GM21529 (cell line): Measurements from ENCODE around the gene NFYC.
A peak's percentile ranks its signal among the peaks of the same experiment; 100 is the strongest.

Experiments
- ATAC-seq: cut with Tn5 transposase; IDR thresholded peaks from one replicate; pipeline ENCODE4 v1.9.1; 2021; ENCODE audit not compliant: unreplicated experiment

The NFYC gene

DNA sequence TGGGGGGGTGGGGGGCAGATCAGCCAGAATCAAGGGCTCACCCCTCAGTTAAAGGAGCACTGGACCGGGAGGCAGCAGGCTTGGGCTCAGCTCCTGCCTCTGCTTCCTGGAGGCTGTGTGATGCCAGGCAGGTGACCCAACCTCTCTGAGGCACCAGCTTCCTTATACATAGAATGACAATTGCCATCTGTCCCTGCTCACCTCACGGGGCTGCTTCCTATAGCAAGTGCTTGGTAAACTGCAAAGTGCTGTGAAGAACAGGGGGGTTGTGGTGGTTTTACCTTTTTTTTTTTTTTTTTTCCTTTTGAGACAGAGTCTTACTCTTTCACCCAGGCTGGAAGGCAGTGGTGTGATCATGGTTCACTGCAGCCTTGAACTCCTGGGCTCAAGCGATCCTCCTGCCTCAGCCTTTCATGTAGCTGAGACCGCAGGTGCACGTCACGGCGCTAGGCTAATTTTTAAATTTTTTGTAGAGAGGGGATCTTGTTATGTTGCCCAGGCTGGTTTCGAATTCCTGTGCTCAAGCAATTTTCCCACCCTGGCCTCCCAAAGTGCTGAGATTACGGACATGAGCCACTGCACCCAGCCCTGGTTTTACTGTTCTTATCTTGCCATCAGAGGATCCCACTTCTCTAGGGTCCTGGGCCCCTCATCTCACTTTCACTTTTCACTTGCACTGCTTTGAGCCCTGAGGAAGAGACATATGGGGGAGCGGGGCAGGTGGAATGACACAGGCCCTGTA lies 103.6 kb downstream of the NFYC start:
- no peak for ATAC-seq

DNA sequence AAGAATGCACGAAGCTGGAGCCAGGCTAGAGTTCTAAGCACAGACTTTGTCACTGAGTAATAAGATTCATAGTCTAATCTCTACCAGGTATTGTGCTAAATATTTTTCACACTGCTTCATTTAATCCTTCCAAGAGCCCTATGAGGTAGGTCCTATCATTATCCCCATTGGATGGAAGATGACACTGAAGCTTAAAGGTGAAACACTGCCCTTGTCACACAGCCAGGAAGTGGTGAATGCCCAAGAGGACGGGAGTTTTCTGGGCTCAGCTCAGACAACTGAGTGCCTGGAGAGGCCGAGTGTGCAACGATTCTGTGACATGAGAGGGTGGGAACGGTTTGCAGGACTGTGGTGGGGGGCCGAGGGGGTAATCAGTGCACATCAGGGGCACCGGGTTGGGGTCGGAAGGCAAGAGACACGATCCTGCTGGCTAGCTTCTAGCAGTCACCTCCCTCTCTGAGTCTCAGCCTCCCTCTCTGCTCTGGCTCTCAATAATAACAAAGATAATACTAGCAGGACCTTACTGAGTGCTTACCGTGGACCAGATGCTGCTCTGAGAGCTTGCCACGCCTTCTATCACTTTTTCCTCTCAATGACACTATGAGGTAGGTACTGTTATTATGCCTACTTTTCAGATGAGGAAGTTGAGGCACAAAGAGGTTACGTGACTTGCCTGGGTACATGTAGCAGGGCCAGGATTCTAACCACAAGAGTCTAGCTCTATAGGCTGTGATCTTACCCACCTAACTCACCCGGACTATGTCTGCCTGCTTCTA lies 104.5 kb downstream of the NFYC start:
- ATAC-seq: no peak

GRCh38 chr1:40796939-40797667 lies 105.6 kb downstream of the NFYC start:
- ATAC-seq: no peak

DNA sequence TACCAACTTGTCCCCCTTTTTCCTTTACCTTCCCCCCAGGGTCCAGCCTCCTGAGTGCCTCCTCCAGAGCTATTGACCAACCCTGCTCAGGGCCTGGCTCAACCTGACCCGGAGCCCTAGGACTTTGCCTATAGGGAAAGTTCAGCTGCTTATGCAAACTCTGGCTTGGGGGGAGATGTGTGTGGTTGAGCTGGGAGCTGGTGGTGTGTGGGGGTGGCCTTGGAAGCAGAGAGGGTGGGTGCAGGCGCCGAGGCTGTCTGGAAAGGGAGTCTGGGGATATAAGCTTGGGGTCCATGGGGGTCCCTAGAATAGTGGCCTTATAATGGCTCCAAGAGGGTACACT lies 106.1 kb downstream of the NFYC start:
- no peak for ATAC-seq

- no peak for ATAC-seq
These were observed 107.1 kb downstream of the NFYC start for GRCh38 chr1:40798366-40799281.

- no peak for ATAC-seq
These were observed 107.9 kb downstream of the NFYC start for GRCh38 chr1:40799351-40799867.

DNA sequence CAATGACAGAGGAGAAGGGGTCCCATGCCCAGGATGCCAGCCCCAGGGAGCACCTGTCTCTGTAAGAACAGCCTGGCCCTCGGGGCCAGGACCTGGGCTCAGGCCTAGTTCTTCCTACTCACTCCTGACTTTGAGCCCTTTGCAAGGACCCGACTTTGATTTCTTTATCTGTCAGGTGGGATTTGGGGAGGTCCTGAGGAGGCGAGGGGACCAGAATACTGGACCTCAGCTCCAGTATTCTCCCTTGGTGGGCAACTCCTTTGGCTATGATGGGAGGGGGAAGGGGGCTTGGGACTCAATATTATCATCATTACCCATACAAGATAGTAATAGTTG lies 110.2 kb downstream of the NFYC start:
- ATAC-seq: no peak

GRCh38 chr1:40802078-40802741 lies 110.7 kb downstream of the NFYC start:
- ATAC-seq: peak; percentile 74

DNA sequence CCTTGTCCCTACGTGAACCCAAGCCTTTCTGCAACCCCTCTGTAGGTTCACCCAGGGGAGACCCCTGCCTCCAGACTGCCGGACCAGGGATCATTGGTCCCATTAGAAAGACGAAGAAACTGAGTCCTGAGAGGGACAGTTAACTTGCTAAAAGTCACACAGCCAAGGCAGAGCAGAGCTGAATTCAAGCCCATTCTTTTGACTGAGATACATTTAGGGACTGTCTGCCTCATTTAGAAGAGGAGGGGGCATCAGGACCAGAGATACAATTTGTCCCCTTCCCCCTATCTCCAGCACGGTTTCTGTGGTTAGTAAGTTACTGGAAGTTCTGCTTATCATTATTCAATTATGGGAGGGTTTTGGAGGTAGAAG lies 111.2 kb downstream of the NFYC start:
- ATAC-seq: peak; percentile 4

DNA sequence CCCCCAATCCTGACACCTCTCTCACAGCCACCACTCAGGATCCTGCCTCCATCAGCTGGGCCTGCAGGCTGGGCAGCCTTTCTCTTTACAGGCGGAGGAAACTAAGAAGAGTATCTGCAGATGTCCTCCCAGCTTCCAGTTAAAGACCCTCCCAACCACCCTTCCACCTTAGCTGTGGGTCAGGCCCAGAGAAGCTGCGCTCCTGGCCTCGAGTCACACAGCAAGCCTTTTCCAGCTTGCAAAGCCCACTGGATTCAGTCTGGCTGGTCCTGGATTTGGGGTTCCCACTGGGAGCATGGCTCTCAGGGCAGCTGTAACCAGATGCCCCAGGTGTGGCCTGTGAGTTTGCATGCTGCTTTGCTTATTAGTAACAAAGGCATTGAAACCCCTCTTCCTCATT lies 111.9 kb downstream of the NFYC start:
- no peak for ATAC-seq

DNA sequence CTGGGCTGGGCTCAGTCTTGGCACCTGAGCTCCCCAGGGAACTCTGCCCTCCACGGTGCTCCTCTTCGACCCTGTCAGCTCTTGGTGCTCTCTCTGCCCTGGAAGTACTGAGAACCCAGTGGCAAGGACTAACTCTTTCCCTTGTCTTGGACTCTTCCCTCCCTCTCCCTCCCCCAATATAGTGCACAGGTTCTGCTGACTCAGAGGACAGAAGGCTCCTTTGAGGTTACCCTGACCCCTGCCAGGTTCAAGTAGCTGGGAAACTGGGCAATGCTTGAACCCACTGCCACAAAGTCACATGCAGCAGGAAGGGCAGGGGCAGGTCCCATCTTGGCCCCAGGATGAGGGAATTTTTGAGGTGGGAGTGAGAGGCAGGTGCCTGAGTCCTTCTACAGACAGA lies 112.4 kb downstream of the NFYC start:
- no peak for ATAC-seq

DNA sequence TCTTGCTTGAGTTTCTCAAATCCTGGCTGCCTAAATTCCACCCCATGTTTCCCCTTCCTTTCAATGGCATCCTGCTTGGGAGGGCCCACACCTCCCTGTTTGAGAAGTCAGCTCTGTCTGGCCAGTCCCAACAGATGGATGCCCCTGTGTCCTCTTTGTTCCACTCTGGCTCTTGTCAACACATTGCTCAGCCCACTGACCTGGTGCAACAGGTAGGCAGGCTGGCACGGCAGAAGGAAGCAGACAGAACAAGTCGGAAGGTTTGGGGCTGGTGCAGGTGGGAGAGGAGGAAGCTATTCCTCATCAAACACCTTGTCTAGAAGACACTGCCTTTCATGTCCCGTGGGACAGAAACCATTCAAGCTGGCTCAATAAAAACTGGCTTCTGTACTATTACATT lies 114.7 kb downstream of the NFYC start:
- no peak for ATAC-seq

- ATAC-seq: no peak
These were observed 115.5 kb downstream of the NFYC start for GRCh38 chr1:40806731-40807695.

GRCh38 chr1:40808002-40808401 lies 116.5 kb downstream of the NFYC start:
- no peak for ATAC-seq

DNA sequence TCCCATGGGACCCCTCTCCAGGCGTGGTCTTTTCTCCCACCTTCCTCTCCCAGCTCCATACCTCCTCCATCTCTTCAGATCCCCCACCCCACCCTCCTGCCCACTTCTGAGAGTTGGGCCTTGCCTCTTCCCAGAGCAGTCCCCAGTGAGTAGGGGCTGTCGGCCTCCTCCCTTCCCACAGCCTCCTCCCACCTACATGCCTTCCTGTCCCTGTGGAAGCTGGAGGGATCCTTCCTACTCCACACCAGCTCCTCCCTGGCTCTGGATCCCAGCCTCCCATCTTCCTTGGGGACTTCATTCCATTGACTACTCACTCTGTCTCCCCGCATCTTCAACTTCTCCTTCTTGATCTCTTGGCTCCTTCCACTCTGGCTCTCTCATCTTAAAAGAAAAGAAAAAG lies 116.9 kb downstream of the NFYC start:
- ATAC-seq: no peak

GRCh38 chr1:40808909-40809308 lies 117.4 kb downstream of the NFYC start:
- no peak for ATAC-seq

GRCh38 chr1:40810927-40811326 lies 119.4 kb downstream of the NFYC start:
- ATAC-seq: no peak

- ATAC-seq: no peak
These were observed 123.9 kb downstream of the NFYC start for GRCh38 chr1:40815420-40815819.

DNA sequence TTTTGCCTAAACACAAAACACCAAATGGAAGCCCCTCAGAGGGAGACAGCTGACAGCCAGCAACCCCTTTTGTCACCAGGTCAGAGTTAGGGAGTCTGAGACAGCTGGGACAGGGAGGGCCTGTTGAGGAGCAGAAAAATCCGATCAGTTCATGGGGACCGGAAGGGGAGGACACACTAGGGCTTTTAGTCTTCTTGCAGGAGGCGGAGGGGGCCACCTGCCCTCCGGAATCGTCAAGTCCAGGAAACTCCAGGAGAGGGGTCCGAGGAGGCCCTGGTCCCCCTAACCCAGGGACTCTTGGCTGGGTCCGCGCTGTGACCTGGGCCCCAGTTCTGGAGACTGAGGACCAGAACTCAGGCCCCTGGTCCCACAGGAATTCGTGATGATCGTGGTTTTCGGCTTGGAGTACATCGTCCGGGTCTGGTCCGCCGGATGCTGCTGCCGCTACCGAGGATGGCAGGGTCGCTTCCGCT lies 126.3 kb downstream of the NFYC start:
- ATAC-seq: no peak
